WTC11 (cell line): ENCODE results near the gene MAPK8IP2. TPM values are rescaled to one million over a fixed set of nuclear protein-coding genes. Genes with fewer than 3 reads are reported as not detected.
A peak's percentile ranks its signal among the peaks of the same experiment; 100 is the strongest.

Source experiments
- CREM ChIP-seq: sonication (generic); formaldehyde crosslinking; IDR thresholded peaks from 2 replicates; pipeline ENCODE4 v1.8.1; 2022; ENCODE audit warnings: mild to moderate bottlenecking, missing genetic modification reagents, moderate library complexity
- ESRRA ChIP-seq: sonication (generic); formaldehyde crosslinking; IDR thresholded peaks from 2 replicates; pipeline ENCODE4 v1.8.1; 2022; ENCODE audit warnings: mild to moderate bottlenecking, missing genetic modification reagents, borderline replicate concordance
- FOXP1 ChIP-seq: sonication (generic); formaldehyde crosslinking; IDR thresholded peaks from 2 replicates; pipeline ENCODE4 v1.8.0; 2022; ENCODE audit warnings: missing genetic modification reagents, mild to moderate bottlenecking, moderate library complexity, borderline replicate concordance
- JUN ChIP-seq: sonication (generic); formaldehyde crosslinking; IDR thresholded peaks from 2 replicates; pipeline ENCODE4 v1.8.0; 2023; ENCODE audit warnings: mild to moderate bottlenecking, missing genetic modification reagents
- MYBL2 ChIP-seq: sonication (generic); formaldehyde crosslinking; IDR thresholded peaks from 2 replicates; pipeline ENCODE4 v1.8.1; 2023; ENCODE audit warnings: mild to moderate bottlenecking, moderate library complexity, missing genetic modification reagents
- RELA ChIP-seq: sonication (generic); formaldehyde crosslinking; IDR thresholded peaks from 2 replicates; pipeline ENCODE4 v1.8.1; 2022; ENCODE audit warnings: missing genetic modification reagents, mild to moderate bottlenecking, borderline replicate concordance
- RORB ChIP-seq: fragments of 250-450 bp; sonication (Bioruptor Pico); IDR thresholded peaks from 2 replicates; pipeline ENCODE4 v1.9.0; 2021; ENCODE audit warnings: mild to moderate bottlenecking
- SP1 ChIP-seq: sonication (generic); formaldehyde crosslinking; conservative IDR thresholded peaks from 2 replicates; pipeline ENCODE4 v1.8.1; 2022; ENCODE audit warnings: missing genetic modification reagents
- ZBTB21 ChIP-seq: sonication (generic); formaldehyde crosslinking; IDR thresholded peaks from 2 replicates; pipeline ENCODE4 v1.8.1; 2023; ENCODE audit warnings: mild to moderate bottlenecking, missing genetic modification reagents, borderline replicate concordance
- ZNF232 ChIP-seq: sonication (generic); formaldehyde crosslinking; IDR thresholded peaks from 2 replicates; pipeline ENCODE4 v1.8.0; 2022; ENCODE audit warnings: mild to moderate bottlenecking, missing genetic modification reagents
- total RNA-seq: library from RNA; stranded (reverse); gene quantifications from 3 replicates; pipeline ENCODE4 v1.2.3, GENCODE V29; 2021
- TF ChIP-seq, protein P1 (sequence below): fragments of 250-450 bp; sonication (Bioruptor Pico); IDR thresholded peaks from 2 replicates; pipeline ENCODE4 v1.9.0; 2021; ENCODE audit warnings: mild to moderate bottlenecking, borderline replicate concordance
- TF ChIP-seq, protein P2 (sequence below): sonication (generic); formaldehyde crosslinking; IDR thresholded peaks from 2 replicates; pipeline ENCODE4 v1.8.0; 2022; ENCODE audit warnings: mild to moderate bottlenecking, missing genetic modification reagents
- TF ChIP-seq, protein P3 (sequence below): sonication (generic); formaldehyde crosslinking; IDR thresholded peaks from 2 replicates; pipeline ENCODE4 v1.8.1; 2023; ENCODE audit warnings: mild to moderate bottlenecking, missing genetic modification reagents, borderline replicate concordance
- TF ChIP-seq, protein P4 (sequence below): sonication (generic); formaldehyde crosslinking; IDR thresholded peaks from 2 replicates; pipeline ENCODE4 v1.8.1; 2023; ENCODE audit warnings: mild to moderate bottlenecking, missing genetic modification reagents, moderate library complexity
- TF ChIP-seq, protein P5 (sequence below): fragments of 200-600 bp; IDR thresholded peaks from 2 replicates; pipeline ENCODE4 v1.8.0; 2022; ENCODE audit warnings: antibody characterized with exemption
- TF ChIP-seq, protein P6 (sequence below): sonication (generic); formaldehyde crosslinking; IDR thresholded peaks from 2 replicates; pipeline ENCODE4 v1.8.1; 2022; ENCODE audit warnings: mild to moderate bottlenecking, moderate library complexity, missing genetic modification reagents
- TF ChIP-seq, protein P7 (sequence below): fragments of 250-450 bp; sonication (Bioruptor Pico); conservative IDR thresholded peaks from 2 replicates; pipeline ENCODE4 v1.9.0; 2021; ENCODE audit warnings: mild to moderate bottlenecking
- TF ChIP-seq, protein P8 (sequence below): sonication (generic); formaldehyde crosslinking; IDR thresholded peaks from 2 replicates; pipeline ENCODE4 v1.8.1; 2023; ENCODE audit warnings: mild to moderate bottlenecking, missing genetic modification reagents
- TF ChIP-seq, protein P9 (sequence below): fragments of 250-450 bp; sonication (Bioruptor Pico); IDR thresholded peaks from 2 replicates; pipeline ENCODE4 v1.9.0; 2021; ENCODE audit warnings: mild to moderate bottlenecking

MAPK8IP2 gene
- total RNA-seq, 1 experiment from 2014 or later: 4.9 TPM

DNA sequence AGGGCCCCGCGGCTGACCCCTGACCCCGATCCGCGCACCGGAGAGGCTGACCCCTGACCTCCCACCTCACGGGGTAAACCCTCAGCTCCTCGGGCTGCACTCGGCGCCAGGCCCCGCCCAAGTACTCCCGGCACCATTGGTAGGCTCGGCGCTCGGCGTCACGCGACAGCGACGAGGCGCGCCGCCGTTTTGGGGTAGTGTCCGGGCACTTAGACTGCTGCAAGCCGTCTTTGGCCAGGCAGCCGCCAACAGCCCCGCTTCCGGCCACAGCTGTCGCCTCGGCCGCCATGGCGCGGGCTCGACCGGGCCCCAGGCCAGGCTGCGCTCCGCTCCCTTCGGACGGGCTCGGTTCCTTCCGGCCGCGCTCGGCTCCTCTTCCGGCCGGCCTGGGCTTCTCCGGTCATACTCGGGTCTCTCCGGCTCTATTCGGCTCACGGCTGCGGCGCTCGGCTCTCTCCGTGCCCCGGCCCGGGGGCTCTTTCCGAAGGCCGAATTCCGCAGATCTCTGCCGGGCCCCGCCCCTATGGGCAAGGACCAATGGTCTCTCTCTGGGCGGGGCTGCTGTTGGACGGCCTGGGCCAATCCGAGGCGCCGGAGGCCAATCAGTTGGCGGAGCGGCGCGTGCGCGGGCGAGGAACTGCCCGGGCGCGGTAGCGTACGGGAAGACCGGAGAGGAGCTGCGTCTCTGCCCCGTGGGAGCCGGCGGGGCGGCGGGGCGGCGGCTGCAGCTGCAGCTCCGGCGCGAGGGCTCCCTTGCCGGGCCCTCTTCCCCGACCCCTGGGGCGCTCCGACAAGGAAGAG is 17.9 kb upstream of the MAPK8IP2 start, which contains the start of gene CHKB (continued):
- TF ChIP-seq, protein P1, sequence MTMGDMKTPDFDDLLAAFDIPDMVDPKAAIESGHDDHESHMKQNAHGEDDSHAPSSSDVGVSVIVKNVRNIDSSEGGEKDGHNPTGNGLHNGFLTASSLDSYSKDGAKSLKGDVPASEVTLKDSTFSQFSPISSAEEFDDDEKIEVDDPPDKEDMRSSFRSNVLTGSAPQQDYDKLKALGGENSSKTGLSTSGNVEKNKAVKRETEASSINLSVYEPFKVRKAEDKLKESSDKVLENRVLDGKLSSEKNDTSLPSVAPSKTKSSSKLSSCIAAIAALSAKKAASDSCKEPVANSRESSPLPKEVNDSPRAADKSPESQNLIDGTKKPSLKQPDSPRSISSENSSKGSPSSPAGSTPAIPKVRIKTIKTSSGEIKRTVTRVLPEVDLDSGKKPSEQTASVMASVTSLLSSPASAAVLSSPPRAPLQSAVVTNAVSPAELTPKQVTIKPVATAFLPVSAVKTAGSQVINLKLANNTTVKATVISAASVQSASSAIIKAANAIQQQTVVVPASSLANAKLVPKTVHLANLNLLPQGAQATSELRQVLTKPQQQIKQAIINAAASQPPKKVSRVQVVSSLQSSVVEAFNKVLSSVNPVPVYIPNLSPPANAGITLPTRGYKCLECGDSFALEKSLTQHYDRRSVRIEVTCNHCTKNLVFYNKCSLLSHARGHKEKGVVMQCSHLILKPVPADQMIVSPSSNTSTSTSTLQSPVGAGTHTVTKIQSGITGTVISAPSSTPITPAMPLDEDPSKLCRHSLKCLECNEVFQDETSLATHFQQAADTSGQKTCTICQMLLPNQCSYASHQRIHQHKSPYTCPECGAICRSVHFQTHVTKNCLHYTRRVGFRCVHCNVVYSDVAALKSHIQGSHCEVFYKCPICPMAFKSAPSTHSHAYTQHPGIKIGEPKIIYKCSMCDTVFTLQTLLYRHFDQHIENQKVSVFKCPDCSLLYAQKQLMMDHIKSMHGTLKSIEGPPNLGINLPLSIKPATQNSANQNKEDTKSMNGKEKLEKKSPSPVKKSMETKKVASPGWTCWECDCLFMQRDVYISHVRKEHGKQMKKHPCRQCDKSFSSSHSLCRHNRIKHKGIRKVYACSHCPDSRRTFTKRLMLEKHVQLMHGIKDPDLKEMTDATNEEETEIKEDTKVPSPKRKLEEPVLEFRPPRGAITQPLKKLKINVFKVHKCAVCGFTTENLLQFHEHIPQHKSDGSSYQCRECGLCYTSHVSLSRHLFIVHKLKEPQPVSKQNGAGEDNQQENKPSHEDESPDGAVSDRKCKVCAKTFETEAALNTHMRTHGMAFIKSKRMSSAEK (CRISPR knock-in tag): no peak
- TF ChIP-seq, protein P2, sequence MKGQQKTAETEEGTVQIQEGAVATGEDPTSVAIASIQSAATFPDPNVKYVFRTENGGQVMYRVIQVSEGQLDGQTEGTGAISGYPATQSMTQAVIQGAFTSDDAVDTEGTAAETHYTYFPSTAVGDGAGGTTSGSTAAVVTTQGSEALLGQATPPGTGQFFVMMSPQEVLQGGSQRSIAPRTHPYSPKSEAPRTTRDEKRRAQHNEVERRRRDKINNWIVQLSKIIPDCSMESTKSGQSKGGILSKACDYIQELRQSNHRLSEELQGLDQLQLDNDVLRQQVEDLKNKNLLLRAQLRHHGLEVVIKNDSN: no peak
- TF ChIP-seq, protein P3, sequence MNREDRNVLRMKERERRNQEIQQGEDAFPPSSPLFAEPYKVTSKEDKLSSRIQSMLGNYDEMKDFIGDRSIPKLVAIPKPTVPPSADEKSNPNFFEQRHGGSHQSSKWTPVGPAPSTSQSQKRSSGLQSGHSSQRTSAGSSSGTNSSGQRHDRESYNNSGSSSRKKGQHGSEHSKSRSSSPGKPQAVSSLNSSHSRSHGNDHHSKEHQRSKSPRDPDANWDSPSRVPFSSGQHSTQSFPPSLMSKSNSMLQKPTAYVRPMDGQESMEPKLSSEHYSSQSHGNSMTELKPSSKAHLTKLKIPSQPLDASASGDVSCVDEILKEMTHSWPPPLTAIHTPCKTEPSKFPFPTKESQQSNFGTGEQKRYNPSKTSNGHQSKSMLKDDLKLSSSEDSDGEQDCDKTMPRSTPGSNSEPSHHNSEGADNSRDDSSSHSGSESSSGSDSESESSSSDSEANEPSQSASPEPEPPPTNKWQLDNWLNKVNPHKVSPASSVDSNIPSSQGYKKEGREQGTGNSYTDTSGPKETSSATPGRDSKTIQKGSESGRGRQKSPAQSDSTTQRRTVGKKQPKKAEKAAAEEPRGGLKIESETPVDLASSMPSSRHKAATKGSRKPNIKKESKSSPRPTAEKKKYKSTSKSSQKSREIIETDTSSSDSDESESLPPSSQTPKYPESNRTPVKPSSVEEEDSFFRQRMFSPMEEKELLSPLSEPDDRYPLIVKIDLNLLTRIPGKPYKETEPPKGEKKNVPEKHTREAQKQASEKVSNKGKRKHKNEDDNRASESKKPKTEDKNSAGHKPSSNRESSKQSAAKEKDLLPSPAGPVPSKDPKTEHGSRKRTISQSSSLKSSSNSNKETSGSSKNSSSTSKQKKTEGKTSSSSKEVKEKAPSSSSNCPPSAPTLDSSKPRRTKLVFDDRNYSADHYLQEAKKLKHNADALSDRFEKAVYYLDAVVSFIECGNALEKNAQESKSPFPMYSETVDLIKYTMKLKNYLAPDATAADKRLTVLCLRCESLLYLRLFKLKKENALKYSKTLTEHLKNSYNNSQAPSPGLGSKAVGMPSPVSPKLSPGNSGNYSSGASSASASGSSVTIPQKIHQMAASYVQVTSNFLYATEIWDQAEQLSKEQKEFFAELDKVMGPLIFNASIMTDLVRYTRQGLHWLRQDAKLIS (CRISPR knock-in tag): no peak
- TF ChIP-seq, protein P4, sequence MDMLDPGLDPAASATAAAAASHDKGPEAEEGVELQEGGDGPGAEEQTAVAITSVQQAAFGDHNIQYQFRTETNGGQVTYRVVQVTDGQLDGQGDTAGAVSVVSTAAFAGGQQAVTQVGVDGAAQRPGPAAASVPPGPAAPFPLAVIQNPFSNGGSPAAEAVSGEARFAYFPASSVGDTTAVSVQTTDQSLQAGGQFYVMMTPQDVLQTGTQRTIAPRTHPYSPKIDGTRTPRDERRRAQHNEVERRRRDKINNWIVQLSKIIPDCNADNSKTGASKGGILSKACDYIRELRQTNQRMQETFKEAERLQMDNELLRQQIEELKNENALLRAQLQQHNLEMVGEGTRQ (CRISPR knock-in tag): no peak
- TF ChIP-seq RORB (no peak), JUN (CRISPR knock-in tag) (no peak), ZBTB21 (CRISPR knock-in tag) (no peak), MYBL2 (CRISPR knock-in tag) (no peak), FOXP1 (CRISPR knock-in tag) (peak; percentile 63), SP1 (CRISPR knock-in tag) (peak; percentile 61), CREM (CRISPR knock-in tag) (peak; percentile 38), ESRRA (peak; percentile 32; the same call in 1 of the 2 replicates), ZNF232 (CRISPR knock-in tag) (no peak), RELA (CRISPR knock-in tag) (0 out of 2 replicates have a peak, but pooled peaks have one; percentile 13)
- TF ChIP-seq, protein P5, sequence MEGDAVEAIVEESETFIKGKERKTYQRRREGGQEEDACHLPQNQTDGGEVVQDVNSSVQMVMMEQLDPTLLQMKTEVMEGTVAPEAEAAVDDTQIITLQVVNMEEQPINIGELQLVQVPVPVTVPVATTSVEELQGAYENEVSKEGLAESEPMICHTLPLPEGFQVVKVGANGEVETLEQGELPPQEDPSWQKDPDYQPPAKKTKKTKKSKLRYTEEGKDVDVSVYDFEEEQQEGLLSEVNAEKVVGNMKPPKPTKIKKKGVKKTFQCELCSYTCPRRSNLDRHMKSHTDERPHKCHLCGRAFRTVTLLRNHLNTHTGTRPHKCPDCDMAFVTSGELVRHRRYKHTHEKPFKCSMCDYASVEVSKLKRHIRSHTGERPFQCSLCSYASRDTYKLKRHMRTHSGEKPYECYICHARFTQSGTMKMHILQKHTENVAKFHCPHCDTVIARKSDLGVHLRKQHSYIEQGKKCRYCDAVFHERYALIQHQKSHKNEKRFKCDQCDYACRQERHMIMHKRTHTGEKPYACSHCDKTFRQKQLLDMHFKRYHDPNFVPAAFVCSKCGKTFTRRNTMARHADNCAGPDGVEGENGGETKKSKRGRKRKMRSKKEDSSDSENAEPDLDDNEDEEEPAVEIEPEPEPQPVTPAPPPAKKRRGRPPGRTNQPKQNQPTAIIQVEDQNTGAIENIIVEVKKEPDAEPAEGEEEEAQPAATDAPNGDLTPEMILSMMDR: no peak
- TF ChIP-seq, protein P6, sequence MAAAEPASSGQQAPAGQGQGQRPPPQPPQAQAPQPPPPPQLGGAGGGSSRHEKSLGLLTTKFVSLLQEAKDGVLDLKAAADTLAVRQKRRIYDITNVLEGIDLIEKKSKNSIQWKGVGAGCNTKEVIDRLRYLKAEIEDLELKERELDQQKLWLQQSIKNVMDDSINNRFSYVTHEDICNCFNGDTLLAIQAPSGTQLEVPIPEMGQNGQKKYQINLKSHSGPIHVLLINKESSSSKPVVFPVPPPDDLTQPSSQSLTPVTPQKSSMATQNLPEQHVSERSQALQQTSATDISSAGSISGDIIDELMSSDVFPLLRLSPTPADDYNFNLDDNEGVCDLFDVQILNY (CRISPR knock-in tag): peak; percentile 54
- TF ChIP-seq, protein P7, sequence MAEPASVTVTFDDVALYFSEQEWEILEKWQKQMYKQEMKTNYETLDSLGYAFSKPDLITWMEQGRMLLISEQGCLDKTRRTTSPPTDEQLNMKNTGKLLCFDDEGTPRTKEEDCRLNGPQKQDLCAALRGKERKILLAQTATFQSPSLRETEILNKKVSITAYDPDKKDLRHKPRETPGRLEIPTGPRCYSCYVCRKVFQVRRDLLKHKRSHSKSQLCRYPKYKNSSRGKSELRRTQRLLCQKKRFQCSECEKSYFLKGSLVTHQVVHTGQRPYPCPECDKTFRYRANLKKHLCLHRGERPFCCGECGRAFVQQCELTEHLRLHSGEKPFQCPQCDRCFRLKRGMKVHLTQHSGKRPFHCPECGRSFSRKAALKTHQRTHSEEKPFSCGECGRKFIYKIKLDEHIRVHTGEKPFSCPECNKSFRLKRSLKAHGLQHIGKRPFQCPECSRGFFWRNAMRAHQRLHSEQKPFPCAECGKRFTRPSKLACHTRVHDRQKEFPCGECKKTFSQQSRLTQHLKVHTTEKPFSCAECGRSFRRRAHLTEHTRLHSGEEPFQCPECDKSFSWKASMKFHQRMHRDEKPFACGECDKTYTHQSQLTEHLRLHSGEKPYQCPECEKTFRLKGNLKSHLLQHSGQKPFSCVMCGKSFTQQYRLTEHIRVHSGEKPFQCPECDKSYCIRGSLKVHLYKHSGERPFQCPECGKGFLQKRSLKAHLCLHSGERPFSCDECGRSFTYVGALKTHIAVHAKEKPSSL (CRISPR knock-in tag): no peak
- TF ChIP-seq, protein P8, sequence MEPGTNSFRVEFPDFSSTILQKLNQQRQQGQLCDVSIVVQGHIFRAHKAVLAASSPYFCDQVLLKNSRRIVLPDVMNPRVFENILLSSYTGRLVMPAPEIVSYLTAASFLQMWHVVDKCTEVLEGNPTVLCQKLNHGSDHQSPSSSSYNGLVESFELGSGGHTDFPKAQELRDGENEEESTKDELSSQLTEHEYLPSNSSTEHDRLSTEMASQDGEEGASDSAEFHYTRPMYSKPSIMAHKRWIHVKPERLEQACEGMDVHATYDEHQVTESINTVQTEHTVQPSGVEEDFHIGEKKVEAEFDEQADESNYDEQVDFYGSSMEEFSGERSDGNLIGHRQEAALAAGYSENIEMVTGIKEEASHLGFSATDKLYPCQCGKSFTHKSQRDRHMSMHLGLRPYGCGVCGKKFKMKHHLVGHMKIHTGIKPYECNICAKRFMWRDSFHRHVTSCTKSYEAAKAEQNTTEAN (CRISPR knock-in tag): 0 out of 2 replicates have a peak, but pooled peaks have one; percentile 67
- TF ChIP-seq, protein P9, sequence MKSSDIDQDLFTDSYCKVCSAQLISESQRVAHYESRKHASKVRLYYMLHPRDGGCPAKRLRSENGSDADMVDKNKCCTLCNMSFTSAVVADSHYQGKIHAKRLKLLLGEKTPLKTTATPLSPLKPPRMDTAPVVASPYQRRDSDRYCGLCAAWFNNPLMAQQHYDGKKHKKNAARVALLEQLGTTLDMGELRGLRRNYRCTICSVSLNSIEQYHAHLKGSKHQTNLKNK (CRISPR knock-in tag): no peak
